Fibroblast of lung (primary cell): ENCODE results near the gene ZNF654.

ENCODE experiments used
- CTCF ChIP-seq, 2 donors: IDR thresholded peaks in 1 of 2; conservative IDR thresholded peaks in 1 of 2; 1 replicate in 1 of 2; 2 replicates in 1 of 2; pipeline ENCODE4 v1.5.1; 2011 to 2012; ENCODE audit warnings: low read length in 2 of 2, control low read depth in 1 of 2, inconsistent platforms in 1 of 2, low read depth in 1 of 2, mild to moderate bottlenecking in 1 of 2
- EZH2 ChIP-seq: IDR thresholded peaks from 2 replicates; pipeline ENCODE4 v1.5.1; 2012; ENCODE audit warnings: low read length, control low read depth, mild to moderate bottlenecking; ENCODE audit errors: missing control alignments

- TF ChIP-seq CTCF (conservative IDR thresholded peaks at IDR 0.05 in 1 of 2, IDR thresholded peaks at IDR 0.05 in 1 of 2; ENCODE audit: low read depth in 1 of 2, low read length in 2 of 2) (no peak), EZH2 (no peak)
These were observed 16.4 kb downstream of the ZNF654 start for GRCh38 chr3:88075497-88075896.
